Fibroblast of skin of left biceps (primary cell): ENCODE results near the gene TUBA4B.

Source experiments
- DNase-seq, 2 experiments: peaks; one replicate each; pipeline ENCODE4 v3.0.0-alpha.2; 2013; ENCODE audit warnings: low read depth in 2 of 2

TUBA4B gene

DNA sequence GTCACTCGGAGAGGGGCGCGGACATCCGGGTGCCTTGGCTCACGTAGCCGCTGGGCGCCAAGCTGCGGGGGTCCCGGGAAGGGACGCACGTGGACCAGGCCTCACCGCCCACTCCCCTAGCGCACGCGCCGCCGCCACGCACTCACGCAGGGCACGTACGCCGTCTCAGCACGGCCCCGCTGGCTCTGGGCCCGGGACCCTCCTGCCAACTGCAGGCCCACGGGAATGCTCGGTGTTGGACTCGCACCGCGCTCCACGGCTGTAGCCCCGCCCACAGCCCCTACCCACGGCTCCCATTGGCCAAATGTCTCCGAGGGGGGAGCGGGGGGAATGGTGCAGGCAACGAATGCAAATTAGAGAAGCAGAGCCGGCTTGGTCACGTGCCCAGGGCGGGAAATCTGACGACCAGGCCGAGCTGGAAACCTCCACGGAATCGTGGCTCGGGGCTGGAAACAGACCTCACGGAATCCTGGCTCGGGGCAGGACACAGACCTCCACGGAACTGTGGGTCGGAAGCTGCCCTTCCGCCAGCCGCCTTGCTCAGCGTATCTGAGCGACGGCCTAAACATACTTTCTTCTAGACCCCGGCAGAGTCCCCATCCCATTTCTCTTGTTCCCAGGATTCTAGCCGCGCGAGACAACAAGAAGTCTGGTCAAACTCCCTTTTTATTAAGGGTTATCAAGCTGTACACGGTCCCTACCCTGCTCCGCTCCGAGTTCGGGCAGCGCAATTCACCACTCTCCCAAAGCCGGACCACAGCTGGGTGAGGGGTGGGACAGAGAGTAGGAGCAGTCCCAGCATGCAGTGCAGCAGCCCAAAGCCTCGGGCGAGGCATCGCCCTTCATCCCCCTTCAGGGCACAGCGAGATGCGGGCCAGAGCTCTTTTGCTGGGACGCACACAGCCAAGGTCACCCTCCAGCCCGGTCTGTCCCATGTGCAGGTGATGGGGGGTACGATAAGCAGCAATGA lies 34.0 kb upstream of the TUBA4B start, which contains the start of gene ABCB6:
Gene ABCB6, minus strand, starts transcription at position 227 of the 970 bp plus-strand sequence. CDS start 285 bp downstream, outside the sequence.
- peak; percentile 89 to 90 for DNase-seq

DNA sequence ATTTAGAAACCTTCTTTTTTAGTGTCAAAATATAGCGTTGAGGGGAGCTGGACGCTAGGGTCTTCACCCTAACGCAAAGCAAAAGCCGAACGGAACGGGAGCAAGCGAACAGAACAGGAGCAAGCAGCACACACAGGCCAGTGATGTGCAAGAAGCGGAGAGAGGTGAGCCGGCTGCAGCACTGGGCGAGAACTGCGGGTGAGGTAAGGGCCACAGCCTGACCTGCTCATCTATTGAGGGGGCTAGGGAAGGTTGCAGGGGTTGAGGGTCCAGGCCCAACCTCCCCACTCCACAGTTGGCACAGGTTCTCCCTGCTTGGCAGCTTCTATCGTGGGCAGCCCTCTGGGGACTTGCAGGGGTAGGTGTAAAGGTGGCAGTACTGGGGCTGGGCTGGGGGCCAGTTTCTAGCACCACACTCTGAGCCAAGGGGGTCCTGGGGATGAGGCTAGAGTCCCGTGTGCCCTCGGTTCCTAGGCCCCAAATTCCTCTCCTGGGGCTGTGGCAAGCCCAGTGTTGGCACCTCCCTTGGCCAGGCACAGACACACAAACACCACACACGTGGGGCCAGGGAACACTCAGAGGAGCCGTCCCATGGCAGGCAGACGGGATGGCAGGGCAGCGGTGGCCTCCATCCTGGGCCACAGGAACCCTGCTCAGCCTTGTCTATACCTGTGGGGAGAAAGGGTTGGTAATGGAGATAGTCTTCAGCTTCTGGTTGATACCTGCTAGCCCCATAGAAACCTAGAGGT lies 33.1 kb upstream of the TUBA4B start:
- no peak for DNase-seq

DNA sequence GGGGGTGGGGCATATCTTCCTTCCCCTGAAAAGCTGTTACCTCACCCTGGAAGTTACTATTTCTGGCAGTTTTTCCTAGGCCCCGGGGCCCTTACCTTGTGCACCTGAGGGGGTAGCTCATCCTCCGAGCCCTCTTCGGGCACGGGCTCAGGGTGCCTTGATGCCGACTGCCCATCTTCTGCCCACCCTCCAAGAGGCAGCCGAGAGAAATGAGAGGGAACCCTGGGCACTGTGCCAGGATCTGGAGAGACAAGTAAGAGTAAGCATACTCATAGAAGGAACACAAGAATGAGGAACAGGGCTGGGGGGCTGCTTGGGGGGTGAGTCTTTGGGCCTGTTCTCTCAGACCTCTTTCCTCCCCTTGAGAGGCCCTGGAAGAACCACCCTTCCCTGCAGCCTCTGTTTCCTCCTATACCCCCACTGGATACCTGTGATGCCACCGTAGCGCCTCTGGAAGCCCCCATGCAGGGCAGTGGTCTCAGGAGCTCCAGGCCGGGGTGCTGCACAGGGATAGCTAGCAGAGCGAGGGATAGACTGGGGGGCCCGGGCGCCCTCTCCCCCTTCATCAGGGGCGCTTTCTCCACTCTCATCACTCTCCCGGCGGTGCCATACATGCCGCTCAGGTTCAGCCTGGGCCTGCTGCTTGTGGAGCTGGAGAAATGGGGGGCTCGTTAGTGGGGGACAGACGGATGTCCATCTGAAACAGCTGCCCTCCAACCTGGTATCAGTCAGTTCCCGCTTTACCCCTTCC lies 32.2 kb upstream of the TUBA4B start:
- no peak for DNase-seq

DNA sequence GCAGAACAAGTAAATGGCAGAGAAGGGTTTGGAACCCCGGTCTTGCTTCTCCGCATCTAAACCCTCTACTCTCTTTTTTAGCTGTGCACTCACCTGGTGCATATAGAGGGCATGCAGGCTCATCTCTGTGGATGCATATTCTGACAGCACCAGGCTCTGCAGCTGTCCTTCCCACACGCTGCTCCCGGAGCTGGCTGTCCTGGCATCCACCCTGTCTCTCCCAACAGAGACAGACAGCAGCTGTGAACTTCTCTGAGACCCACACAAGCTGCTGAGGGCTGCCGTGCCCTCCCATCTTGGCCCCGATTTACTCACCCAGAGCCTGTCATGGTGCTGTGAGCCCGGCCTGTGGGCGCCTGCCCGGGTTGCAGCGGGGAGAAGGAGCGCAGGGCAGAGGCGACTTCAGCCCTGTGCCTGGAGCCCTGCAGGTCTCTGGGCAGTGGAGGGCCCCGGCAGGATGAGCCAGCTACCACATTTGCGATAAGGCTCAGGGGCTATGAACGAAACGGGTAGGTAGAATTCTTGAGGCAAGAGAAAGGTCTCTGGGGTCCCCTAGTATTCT lies 31.0 kb upstream of the TUBA4B start:
- no peak for DNase-seq

DNA sequence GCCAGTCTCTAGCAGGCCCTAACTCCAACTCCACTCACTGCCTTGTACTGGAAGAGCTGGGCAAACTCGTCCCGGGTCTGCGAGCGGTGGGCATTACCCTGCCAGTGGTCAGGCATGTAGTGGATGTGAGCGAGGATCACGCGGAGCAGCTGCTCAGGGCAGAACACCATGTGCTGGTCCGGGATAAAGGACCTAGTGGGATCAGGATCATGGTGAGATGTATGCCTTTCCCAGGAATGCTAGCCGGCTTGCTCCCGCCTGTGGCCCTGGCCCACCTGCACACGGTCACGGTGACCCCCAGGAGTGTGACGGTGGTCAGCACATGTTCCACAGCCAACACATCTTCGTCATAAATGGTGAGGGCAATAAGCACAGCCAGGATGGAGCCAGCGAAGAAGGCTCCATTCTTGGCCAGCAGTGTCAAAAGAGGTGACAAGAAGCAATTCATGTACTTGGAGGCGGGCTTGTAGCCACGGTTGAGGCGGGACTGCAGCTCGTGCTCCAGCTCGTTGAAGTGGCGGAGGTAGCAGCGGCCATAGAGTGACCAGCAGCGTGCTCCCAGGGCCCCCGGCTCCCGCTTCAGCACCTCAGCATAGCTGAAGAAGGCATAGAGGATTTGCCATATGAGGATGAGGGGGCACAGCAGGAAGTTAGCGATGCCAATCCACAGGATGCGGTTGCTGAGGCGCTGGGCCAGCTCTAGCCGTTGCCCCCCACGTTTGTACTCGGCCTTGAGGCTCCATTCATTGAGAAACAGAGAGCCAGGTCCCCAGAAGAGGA lies 29.0 kb upstream of the TUBA4B start:
- no peak for DNase-seq

DNA sequence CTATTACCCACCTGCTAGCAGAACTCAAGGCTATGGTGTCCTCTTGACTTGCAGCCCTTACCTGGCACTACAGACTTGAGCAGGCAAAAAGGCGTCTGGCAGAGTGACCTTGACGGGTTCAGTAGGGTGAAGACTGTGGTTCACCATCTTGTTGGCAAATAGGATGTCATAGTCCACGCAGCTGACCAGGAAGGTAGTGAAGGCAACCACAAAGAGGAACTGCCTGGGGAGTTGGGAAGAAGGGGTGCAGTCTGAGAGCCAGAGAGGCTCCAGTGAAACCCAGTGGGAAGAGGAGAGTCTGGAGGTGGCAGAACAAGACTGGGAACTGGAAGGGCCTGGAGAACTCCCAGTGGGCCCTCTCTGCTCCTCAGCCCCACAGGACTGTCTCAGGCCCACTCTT lies 27.7 kb upstream of the TUBA4B start:
- no peak for DNase-seq

DNA sequence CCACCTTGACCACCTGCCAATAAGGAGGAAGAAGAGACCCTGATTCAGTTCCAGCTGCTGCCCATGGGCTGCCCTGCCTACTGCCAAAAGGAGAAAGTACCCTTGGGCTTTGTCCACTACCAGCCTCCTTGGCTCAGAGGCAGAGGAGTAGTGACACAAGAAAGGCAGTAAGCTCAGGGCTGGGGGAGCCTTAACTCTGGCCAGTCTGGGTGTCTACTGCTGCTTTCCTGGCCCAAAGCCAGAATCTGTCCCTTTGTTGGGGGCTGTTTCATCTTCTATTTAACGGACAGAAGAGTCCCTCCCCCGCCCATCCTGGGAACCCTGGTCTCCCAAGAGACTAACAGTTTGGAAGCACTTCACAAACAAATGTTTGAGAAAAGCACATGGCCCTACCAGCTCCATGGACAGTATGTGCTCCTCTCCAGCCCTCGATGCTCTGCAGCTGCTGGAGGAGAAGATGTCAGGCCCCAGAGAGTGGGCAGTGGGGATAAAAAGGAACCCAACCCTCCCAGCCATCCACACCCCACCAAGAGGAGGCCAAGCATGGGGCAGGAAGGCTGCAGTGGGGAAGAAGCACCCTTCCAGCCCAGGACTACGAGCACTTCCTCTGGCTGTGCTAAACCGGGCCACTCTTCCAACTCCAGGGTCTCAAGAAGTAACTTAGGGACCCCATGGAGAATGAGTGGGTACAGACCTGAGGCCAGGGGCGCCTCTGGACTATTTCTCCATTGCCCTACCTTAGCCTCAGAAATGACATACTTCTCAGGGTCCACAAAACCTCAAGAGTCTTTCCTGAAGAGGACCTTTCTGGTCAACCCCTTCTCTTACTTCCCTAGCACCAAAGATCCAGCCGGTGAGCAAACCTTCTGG lies 24.8 kb upstream of the TUBA4B start:
- DNase-seq, result no peak

DNA sequence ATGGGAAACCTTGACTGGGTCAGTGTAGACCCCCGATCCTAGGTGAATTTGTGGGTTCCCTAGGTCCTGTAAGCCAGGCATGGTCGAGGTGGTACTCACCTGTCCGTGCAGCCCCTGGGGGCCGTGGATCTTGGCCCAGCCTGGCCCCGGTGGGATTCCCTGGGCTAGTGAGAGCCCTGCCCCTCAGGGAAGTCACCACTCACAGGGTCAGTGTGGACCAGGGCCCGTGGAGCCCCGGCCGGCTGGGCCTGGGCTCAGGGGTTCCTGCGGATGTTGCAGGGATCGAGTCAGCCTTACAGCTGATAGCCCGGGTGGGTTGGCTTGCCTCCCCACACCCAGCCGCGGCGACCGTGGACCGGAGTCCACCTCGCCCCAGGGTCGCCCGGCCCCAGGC lies 24.1 kb upstream of the TUBA4B start:
- no peak for DNase-seq

DNA sequence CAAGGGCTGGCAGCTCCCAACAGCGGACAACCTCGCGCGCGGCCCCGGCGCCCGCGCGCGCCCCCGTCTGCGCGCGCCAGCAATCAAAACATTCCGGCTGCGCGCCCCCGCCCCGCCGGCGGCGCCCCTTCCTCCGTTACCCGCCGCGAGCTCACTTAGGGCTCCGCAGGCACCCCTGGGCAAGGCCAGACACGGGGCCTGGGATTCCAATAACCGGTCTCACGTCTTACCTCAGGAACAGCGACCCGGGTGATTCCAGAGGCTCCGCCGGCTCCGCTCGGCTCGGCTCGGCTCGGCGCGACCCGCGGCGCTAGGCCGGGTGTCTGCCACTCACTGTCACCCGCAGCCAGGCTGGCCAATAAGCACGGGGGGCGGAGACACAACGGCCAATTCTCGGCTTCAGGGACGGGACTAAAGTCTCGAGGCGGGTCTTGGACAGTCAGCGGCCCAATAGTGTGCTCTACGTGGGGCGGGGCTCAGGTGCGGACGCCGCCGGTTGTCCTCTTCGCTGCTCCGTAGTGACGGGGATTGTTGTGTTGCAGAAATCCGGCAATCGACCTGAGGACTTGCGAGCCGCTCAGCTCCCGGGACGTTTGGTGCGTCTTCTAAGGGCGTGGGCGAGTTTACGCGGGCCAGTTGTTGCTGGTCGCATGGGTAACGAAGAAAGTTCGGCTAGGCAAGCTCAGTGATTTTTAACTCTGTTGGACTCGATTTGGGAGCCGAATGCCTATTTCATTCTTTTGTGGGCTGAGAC lies 23.6 kb upstream of the TUBA4B start, which contains the start of the genes ANKZF1 and ATG9A:
Gene ANKZF1, plus strand, starts transcription at position 502 of the 754 bp plus-strand sequence. CDS start 452 bp downstream, outside the sequence.
Gene ATG9A, minus strand, starts transcription at position 332 of the 754 bp plus-strand sequence. CDS start 1,612 bp downstream, outside the sequence.
- peak; percentile 93 to 95 for DNase-seq

DNA sequence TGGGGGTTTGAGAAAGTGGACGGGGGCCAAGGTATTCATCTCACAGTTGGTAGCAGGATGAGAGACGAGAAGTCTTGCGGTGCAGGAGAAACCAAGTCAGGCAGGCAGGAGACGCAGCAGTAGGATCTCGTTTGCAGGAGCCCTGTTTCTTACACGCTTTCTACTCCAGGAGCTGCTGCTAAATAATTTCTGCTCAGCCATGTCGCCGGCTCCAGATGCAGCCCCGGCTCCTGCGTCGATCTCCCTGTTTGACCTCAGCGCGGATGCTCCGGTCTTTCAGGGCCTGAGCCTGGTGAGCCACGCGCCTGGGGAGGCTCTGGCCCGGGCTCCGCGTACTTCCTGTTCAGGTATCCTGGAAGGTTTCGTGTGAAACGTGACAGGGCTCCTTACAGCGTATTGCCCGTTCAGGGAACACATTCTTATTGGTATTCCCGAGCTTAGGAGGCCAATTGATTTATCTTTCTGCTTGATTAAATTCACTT lies 22.9 kb upstream of the TUBA4B start:
- no peak for DNase-seq

DNA sequence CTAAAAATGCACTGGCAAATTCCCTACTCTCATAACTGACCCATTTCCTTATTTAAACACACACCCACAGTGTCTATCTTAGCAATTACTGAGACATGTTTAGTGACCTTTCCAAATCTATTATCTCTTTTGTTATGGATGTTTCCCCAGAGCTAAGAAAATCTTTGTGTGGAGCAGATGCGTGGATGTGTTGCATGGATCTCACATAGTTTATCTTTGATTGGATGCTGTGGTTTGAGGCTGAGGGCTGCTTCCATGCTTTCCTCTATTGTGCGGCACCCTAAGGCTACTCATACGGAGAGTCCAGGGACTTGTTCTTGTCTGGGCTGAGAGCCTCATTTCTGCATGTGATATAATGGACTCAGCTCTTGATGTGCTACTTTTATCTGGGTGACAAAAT lies 18.7 kb upstream of the TUBA4B start:
- DNase-seq, result no peak

DNA sequence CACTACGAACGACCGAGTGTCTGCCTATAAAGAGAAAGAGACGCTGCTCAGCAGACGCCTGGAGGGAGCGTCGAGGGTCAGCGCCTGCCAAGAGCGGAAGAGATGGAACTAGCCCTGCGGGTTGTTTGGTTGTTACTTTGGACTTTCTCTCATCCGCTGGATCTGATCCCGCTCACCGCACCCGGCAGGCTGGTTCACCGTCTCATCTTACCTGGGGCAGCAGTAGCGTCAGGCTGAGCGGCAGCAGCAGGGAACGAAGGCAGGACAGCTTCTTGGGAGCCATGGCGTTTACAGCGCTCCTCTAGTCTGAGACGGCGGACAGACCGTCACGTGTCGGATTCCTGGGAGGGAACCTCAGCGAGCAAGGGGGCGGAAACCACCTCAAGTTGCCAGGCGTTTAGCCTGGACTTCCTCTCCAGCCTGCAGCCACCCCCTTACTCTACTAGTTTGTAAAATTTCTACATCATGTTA lies 9.7 kb upstream of the TUBA4B start:
- no peak for DNase-seq

DNA sequence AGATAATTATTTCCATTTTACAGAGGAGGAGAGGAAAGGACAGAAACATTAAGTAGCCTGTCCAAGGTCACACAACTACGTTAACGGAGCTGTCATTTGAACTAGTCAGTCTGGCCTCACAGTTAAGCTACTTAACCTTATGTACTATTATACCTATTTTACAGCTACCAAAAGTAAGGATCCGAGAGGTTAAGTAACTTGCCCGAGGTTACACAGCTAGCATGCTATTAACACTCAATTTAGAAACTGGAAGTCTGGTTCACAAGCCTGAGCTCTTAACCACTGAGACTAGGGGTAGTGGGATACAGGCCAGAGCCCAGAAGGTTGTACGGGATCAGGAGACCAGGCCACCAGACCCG lies 8.3 kb upstream of the TUBA4B start:
- no peak for DNase-seq

DNA sequence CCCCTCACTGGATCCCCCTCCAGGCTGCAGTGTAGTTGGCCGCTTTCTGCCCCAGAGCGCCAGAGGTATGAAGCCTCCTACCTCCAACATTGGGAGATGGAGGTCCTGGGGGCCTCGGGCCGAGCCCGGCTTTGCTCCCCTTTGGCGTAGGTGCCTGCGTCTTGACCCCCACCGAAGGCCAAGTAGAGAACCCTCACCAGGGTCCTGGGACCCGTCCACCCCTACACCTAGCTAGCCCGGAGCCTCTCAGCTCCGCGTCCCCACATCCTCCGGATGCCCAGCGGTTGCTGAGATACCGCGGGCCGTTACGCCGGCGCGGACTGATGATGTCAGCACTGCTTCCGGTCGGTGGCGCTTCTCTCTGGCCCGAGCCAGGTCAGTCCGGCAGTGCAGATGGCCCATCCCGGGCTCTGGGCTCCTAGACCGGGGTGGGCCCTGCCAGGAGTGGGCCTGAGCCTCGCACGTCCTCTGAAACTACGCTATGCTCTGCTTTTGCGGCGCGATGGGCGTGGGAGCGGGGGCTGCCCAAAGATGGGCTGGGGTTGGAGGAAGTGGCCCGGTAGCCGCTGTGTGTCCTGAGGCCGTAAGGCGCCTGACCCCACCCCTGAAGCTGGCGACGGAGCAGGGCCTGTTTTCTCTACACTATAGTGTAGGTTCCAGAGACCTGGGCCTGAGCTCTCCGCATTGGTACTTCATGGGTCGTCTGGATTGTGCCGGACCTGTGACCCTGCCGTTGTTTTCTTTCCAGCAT lies 7.7 kb upstream of the TUBA4B start, which contains the start of the genes GLB1L and STK16:
Gene GLB1L, minus strand, starts transcription at position 297 of the 751 bp plus-strand sequence. CDS start 1,871 bp downstream, outside the sequence.
Gene STK16, plus strand, starts transcription at position 332 of the 751 bp plus-strand sequence. CDS start 521 bp downstream, outside the sequence.
- DNase-seq, result peak; percentile 72 to 73

DNA sequence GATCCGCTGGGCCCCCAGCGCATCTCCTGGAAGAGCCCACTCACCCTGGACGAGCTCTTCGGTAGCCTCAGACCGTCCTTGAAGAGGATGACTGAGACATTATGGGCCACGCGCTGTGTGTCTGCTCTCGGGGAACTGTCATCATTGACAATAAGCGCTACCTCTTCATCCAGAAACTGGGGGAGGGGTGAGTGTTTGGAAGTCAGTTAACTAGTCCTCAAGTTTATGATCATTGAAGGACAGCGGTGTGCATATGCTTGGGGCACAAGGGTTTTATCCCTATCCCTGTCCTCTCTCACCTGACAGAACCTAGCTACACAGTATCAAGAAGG lies 7.2 kb upstream of the TUBA4B start:
- no peak for DNase-seq

DNA sequence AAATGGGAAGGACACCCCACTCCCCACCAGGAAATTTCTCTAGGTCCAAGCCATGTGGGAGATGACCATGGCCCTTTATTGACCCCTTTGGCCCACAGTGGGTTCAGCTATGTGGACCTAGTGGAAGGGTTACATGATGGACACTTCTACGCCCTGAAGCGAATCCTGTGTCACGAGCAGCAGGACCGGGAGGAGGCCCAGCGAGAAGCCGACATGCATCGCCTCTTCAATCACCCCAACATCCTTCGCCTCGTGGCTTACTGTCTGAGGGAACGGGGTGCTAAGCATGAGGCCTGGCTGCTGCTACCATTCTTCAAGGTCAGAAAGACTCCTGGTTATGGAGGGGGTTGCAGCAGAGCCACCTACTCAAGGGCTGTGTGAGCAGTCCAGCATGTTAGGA lies 6.5 kb upstream of the TUBA4B start:
- DNase-seq, result no peak
